SU-DHL-6 (cell line): ENCODE measurements around the gene SIT1.

ENCODE experiments used
- CTCF ChIP-seq: fragments of 200-600 bp; sonication (generic); IDR thresholded peaks from one replicate; pipeline ENCODE4 v1.5.1; 2017; ENCODE audit warnings: antibody characterized with exemption, mild to moderate bottlenecking, low read length, moderate library complexity; ENCODE audit not compliant: insufficient read depth, poor library complexity, severe bottlenecking
- EZH2phosphoT487 ChIP-seq: fragments of 200-600 bp; sonication (generic), shearing (Covaris generic); conservative IDR thresholded peaks from 2 replicates; pipeline ENCODE4 v1.6.1; 2018; ENCODE audit warnings: mild to moderate bottlenecking, antibody characterized with exemption, low read length, moderate library complexity, mixed read lengths

- TF ChIP-seq CTCF: no peak
- TF ChIP-seq EZH2phosphoT487: no peak
Observed at GRCh38 chr9:35686222-35687203, 35.8 kb upstream of the SIT1 start.
